ENCODE measurements around the gene SPATA45. TPM values are rescaled to one million over a fixed set of nuclear protein-coding genes. Genes with fewer than 3 reads are reported as not detected.

The SPATA45 gene
- 0.17 TPM in 1 of 2 replicates, not detected in the other for total RNA-seq

GRCh38 chr1:212847549-212847948 is at the start of gene SPATA45:
TSS of gene SPATA45 (minus strand) at chr1:212847649. CDS start at chr1:212836149, 11,500 bp downstream.

DNA sequence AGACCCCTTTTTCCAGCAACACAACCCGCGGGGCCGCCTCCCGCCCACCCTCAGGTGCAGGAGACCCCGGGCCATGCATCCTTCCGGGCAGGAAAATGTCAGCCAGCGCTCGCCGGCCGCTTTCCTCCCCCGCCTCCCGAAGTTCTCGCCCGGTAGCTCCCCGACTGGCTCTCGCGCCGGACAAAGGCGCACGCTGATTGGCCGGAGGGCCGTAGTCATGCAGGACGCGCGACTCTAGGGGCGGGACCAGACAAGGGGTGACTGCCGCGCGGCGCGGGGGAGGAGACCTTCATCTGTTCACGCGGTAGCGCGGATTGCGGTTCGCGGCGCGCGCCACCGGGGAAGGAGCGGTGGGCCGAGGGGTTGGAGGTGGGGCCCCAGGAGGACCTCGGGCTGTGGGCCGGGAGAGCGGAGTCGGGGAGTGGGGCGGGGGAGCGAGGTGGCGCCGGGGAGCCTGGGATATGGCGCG is 10.6 kb upstream of the SPATA45 start, which contains the start of gene FLVCR1:
Gene FLVCR1, plus strand, starts transcription at position 284 of the 469 bp plus-strand sequence. Its CDS starts 178 bp downstream, at position 462.

DNA sequence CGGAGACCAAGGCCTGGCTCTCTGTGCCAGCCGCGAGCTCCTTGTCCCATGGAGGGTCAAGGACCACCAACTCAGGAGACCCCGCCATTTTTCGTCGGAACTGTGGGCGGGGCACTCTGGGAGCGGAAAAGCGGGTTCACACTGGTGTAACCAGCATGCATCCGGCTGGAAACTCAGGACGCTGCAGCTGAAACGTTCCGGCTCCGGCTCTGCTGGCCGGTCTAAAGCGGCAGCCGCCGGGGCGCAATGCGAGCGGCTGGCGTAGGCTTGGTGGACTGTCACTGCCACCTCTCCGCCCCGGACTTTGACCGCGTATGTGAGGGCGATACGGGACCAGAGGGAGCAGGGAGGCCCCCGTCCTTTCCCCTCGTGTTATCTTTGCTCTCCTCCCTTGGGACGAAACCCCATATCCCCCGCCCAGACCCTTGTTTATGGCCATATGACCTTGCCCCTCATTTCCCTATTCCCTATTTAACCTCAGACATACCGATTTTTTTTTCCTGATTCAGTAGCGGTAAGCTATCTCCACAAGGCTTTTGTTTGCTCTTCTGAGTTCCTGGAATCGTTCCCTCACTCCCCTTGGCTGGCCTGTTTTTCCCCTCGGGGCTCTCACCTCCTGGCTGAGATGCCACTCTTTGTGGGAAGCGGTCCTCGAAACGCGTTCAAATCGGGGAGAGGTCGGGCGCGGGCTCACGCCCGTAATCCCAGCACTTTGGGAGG is 55.6 kb downstream of the SPATA45 start, which contains the start of the genes NSL1 and TATDN3:
Gene NSL1, minus strand, starts transcription at position 102 of the 720 bp plus-strand sequence. Its CDS starts 14 bp downstream, at position 88.
Gene TATDN3, plus strand, starts transcription at position 219 of the 720 bp plus-strand sequence. Its CDS starts 28 bp downstream, at position 247.

Other genes starting within 250 kb of the SPATA45 start
- gene ATF3, start 238.9 kb downstream of the SPATA45 start, total RNA-seq = 0.95 and 2.7 TPM in 2 replicates
- 1.1 TPM in 2 replicates for gene BATF3, start 147.8 kb downstream of the SPATA45 start, total RNA-seq
- gene NSL1, start 55.9 kb downstream of the SPATA45 start, total RNA-seq = 26.0 and 28.5 TPM in 2 replicates
- gene TATDN3, start 55.8 kb downstream of the SPATA45 start, total RNA-seq = 10.4 and 13.3 TPM in 2 replicates
- 9.2 and 9.8 TPM in 2 replicates for gene FLVCR1, start 10.6 kb upstream of the SPATA45 start, total RNA-seq
- gene VASH2, start 102.9 kb upstream of the SPATA45 start, total RNA-seq = under 0.01 and 0.17 TPM in 2 replicates
- 46.5 and 52.3 TPM in 2 replicates for gene ANGEL2, start 168.2 kb upstream of the SPATA45 start, total RNA-seq
- gene RPS6KC1, start 203.6 kb upstream of the SPATA45 start, total RNA-seq = 19.4 and 26.2 TPM in 2 replicates